A549 treated with RU486 at 1 μM for 4 hours (cell line): ENCODE data around the gene EML6. TPM values are rescaled to one million over a fixed set of nuclear protein-coding genes. Genes with fewer than 3 reads are reported as not detected.

Experiments used
- total RNA-seq: library from RNA; stranded (reverse); fragments of 200-300 nt; extraction: Qiagen RNA extraction; gene quantifications from 5 replicates; pipeline ENCODE4 v1.2.3, GENCODE V29; 2022; ENCODE audit warnings: low read depth

Gene EML6
- total RNA-seq = 0.92 to 1.4 TPM (median 1.0 TPM) in 5 replicates

DNA sequence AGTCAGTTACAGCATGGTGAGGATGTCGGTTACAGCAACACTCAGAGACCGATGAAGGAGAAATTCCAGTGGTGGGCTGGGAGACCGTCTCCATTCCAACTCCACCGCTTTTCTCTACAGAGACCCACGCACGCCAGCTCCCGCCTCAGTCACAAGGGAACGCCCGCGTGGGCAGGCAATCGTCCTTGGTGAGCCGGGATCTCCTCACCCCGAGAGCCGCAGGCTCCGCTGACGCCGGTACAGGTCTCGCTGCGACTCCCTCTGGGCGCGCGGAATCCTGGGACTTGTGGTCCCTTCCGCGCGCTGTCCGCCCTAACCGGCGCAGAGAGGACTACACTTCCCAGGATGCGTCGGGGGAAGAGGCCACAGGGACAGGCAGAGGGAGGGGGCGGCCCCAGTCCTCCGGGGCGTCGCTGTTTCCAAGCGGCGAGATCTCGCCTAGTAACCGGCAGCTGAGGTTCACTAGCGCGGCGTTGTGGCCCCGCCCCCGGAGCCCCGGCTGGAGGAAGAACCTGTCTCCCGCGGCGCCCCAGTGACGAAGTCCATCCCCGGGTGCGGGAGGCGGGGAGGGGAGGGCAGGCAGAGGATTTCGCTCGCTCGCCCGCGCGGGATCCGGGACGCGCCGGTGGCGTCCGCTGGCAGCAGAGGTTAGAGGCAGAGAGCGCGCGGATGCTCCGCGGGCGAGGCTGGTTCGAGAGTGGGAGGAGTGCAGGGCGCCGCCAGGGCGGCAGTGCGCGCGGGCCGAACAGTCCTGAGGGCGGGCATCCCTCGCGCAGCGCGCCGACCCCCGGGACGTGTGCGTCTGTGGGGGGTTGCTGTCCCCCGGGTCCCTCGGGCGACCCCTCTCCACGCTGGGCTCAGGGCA lies at the start of gene EML6:
TSS of gene EML6 (plus strand) at position 532 of the 865 bp plus-strand sequence. CDS start 1,400 bp downstream, outside the sequence.

